ENCODE results near the gene FBXO10.
"Not testable (repeated sequence)": the region's sequence is repeated elsewhere in the genome, so short reads cannot be mapped to it uniquely, and the experiment has no call there.

The FBXO10 gene

GRCh38 chr9:37514415-37514814, 61.8 kb downstream of the FBXO10 start:
- not testable (repeated sequence) for DNase-seq (ENCODE audit: extremely low read depth in 1 of 2, low read depth in 1 of 2)

- DNase-seq (ENCODE audit: extremely low read depth in 1 of 2, low read depth in 1 of 2): no peak
Observed at GRCh38 chr9:37512437-37512836, 63.7 kb downstream of the FBXO10 start.

- no peak for DNase-seq (ENCODE audit: extremely low read depth in 1 of 2, low read depth in 1 of 2)
Observed at GRCh38 chr9:37511016-37512010, 64.9 kb downstream of the FBXO10 start.

- not testable (repeated sequence) for DNase-seq (ENCODE audit: extremely low read depth in 1 of 2, low read depth in 1 of 2)
Observed at GRCh38 chr9:37510053-37510452, 66.1 kb downstream of the FBXO10 start.

GRCh38 chr9:37509536-37509935, 66.6 kb downstream of the FBXO10 start:
- no peak for DNase-seq (ENCODE audit: extremely low read depth in 1 of 2, low read depth in 1 of 2)

GRCh38 chr9:37508834-37509206, 67.4 kb downstream of the FBXO10 start:
- no peak for DNase-seq (ENCODE audit: extremely low read depth in 1 of 2, low read depth in 1 of 2)

GRCh38 chr9:37508135-37508833, 67.9 kb downstream of the FBXO10 start:
- DNase-seq (ENCODE audit: extremely low read depth in 1 of 2, low read depth in 1 of 2): no peak

- DNase-seq (ENCODE audit: extremely low read depth in 1 of 2, low read depth in 1 of 2): no peak
Observed at GRCh38 chr9:37507566-37508134, 68.5 kb downstream of the FBXO10 start.

- DNase-seq (ENCODE audit: extremely low read depth in 1 of 2, low read depth in 1 of 2): no peak
Observed at GRCh38 chr9:37504605-37505004, 71.6 kb downstream of the FBXO10 start.

GRCh38 chr9:37503736-37504135, 72.4 kb downstream of the FBXO10 start:
- no peak for DNase-seq (ENCODE audit: extremely low read depth in 1 of 2, low read depth in 1 of 2)

GRCh38 chr9:37501957-37502596, 74.1 kb downstream of the FBXO10 start:
- DNase-seq (ENCODE audit: extremely low read depth in 1 of 2, low read depth in 1 of 2): no peak

GRCh38 chr9:37499297-37499696, 76.9 kb downstream of the FBXO10 start:
- DNase-seq (ENCODE audit: extremely low read depth in 1 of 2, low read depth in 1 of 2): no peak

GRCh38 chr9:37498457-37498856, 77.7 kb downstream of the FBXO10 start:
- no peak for DNase-seq (ENCODE audit: extremely low read depth in 1 of 2, low read depth in 1 of 2)

- DNase-seq (ENCODE audit: extremely low read depth in 1 of 2, low read depth in 1 of 2): no peak
Observed at GRCh38 chr9:37497320-37497719, 78.9 kb downstream of the FBXO10 start.

- DNase-seq (ENCODE audit: extremely low read depth in 1 of 2, low read depth in 1 of 2): no peak
Observed at GRCh38 chr9:37496020-37496419, 80.2 kb downstream of the FBXO10 start.

GRCh38 chr9:37495571-37495970, 80.6 kb downstream of the FBXO10 start:
- DNase-seq (ENCODE audit: extremely low read depth in 1 of 2, low read depth in 1 of 2): no peak

- DNase-seq (ENCODE audit: extremely low read depth in 1 of 2, low read depth in 1 of 2): no peak
Observed at GRCh38 chr9:37491939-37492338, 84.2 kb downstream of the FBXO10 start.

GRCh38 chr9:37486616-37487548, 89.3 kb downstream of the FBXO10 start:
- DNase-seq (ENCODE audit: extremely low read depth in 1 of 2, low read depth in 1 of 2): no peak

- DNase-seq (ENCODE audit: extremely low read depth in 1 of 2, low read depth in 1 of 2): no peak
Observed at GRCh38 chr9:37486256-37486615, 89.9 kb downstream of the FBXO10 start.
